Neural progenitor cell (in vitro differentiated cells): ENCODE results near the gene ITGA1. TPM values are rescaled to one million over a fixed set of nuclear protein-coding genes. Genes with fewer than 3 reads are reported as not detected.

Experiments used
- DNase-seq: peaks from one replicate; pipeline ENCODE4 v3.0.0-alpha.2; 2016; ENCODE audit warnings: low spot score
- H2AFZ ChIP-seq: fragments of 200-600 bp; sonication (generic); replicated peaks from 2 replicates; pipeline ENCODE4 v1.6.1; 2016; ENCODE audit warnings: antibody characterized with exemption
- H3F3A ChIP-seq: fragments of 200-600 bp; sonication (generic); 2 replicates; pipeline ENCODE4 v1.6.1; 2016; ENCODE audit warnings: antibody characterized with exemption, low read depth
- H3K27ac ChIP-seq: fragments of 200-600 bp; sonication (generic); 2 replicates; pipeline ENCODE4 v1.5.1; 2016; ENCODE audit warnings: mild to moderate bottlenecking
- H3K27me3 ChIP-seq: fragments of 200-600 bp; sonication (generic); 2 replicates; pipeline ENCODE4 v1.6.1; 2016; ENCODE audit warnings: mild to moderate bottlenecking, moderate library complexity
- H3K36me3 ChIP-seq: fragments of 200-600 bp; sonication (generic); 2 replicates; pipeline ENCODE4 v1.5.1; 2016
- H3K4me1 ChIP-seq: fragments of 200-600 bp; sonication (generic); 2 replicates; pipeline ENCODE4 v1.6.1; 2016; ENCODE audit warnings: mixed run types
- H3K4me2 ChIP-seq: fragments of 200-600 bp; sonication (generic); 2 replicates; pipeline ENCODE4 v1.6.1; 2016
- H3K4me3 ChIP-seq: fragments of 200-600 bp; sonication (generic); 2 replicates; pipeline ENCODE4 v1.5.1; 2016
- H3K79me2 ChIP-seq: fragments of 200-600 bp; sonication (generic); 2 replicates; pipeline ENCODE4 v1.6.1; 2016; ENCODE audit warnings: low read depth
- H3K9ac ChIP-seq: fragments of 200-600 bp; sonication (generic); 2 replicates; pipeline ENCODE4 v1.6.1; 2016
- H3K9me3 ChIP-seq: fragments of 200-600 bp; sonication (generic); 2 replicates; pipeline ENCODE4 v1.5.1; 2016; ENCODE audit warnings: low read depth
- H4K20me1 ChIP-seq: fragments of 200-600 bp; sonication (generic); 2 replicates; pipeline ENCODE4 v1.6.1; 2016; ENCODE audit warnings: low read depth
- H3K27ac Mint-ChIP-seq: 3 replicates; pipeline ENCODE4 v1.8.0; 2021; ENCODE audit warnings: mixed read lengths
- H3K27me3 Mint-ChIP-seq: 2 replicates; pipeline ENCODE4 v1.8.0; 2022; ENCODE audit warnings: low read depth, mild to moderate bottlenecking, inconsistent platforms, moderate library complexity, mixed read lengths; ENCODE audit not compliant: insufficient read depth
- H3K36me3 Mint-ChIP-seq: 3 replicates; pipeline ENCODE4 v1.8.0; 2021; ENCODE audit warnings: mixed read lengths
- H3K4me1 Mint-ChIP-seq: 3 replicates; pipeline ENCODE4 v1.8.0; 2021; ENCODE audit warnings: mixed read lengths
- H3K4me3 Mint-ChIP-seq: 3 replicates; pipeline ENCODE4 v1.8.0; 2021; ENCODE audit warnings: mild to moderate bottlenecking, moderate library complexity, mixed read lengths
- H3K9me3 Mint-ChIP-seq: 3 replicates; pipeline ENCODE4 v1.8.0; 2020; ENCODE audit warnings: mixed read lengths
- EZH2 ChIP-seq: fragments of 200-600 bp; sonication (generic); IDR thresholded peaks from 2 replicates; pipeline ENCODE4 v1.6.1; 2017; ENCODE audit warnings: antibody characterized with exemption, mild to moderate bottlenecking, moderate library complexity
- EZH2phosphoT487 ChIP-seq: fragments of 200-600 bp; sonication (generic); IDR thresholded peaks from 2 replicates; pipeline ENCODE4 v1.6.1; 2017; ENCODE audit warnings: antibody characterized with exemption
- total RNA-seq: library from RNA; depleted of rRNA; stranded (reverse); fragments of >200 nt; gene quantifications from 2 replicates; pipeline ENCODE4 v1.2.3, GENCODE V29; 2015; ENCODE audit warnings: low replicate concordance
- TF ChIP-seq, protein P1 (sequence below): fragments of 200-600 bp; sonication (generic); IDR thresholded peaks from 2 replicates; pipeline ENCODE4 v1.5.1; 2017; ENCODE audit warnings: antibody characterized with exemption, mild to moderate bottlenecking

The ITGA1 gene
- total RNA-seq, 1 donor from 2014 or later = 2.2 TPM

DNA sequence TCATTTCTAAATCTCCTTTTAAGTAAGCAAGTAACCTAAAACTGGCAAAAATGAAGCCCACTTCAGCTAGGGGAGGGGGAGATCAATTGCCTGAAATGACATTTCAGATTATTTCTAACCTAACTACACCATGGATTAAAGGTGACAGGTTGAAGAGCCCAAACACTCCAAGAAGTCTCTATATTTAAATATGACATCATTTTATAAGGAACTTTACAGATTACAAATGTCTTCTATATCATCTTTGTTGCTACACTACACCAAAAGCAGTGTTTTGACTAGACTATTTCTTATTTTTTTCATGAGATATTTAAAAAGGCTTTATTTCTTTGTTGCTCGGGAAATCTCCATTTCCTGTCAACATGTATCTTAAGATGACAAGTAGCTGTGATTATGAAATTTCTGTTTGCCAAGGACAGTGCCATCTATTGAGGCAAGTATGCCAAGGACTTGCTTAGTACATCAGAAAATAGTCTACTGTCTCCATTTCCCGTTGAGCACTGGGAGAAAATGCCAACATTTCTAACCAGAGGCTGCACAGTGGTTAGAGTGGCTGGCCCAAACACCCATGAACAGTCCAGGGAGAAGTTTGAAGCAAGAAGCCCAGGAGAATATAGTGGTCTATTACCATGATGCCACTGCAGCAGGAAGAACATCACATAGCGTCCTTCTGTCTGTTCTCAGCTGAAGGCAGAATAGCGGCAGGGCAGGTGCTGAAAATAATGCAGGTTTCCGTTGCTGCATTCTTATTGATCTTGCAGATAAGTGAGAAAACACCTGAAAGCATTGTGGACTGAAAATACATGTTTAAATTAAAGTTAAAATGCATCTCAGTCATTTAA is 108.1 kb downstream of the ITGA1 start:
- TF ChIP-seq EZH2phosphoT487 (no peak), EZH2 (no peak)
- TF ChIP-seq, protein P1, sequence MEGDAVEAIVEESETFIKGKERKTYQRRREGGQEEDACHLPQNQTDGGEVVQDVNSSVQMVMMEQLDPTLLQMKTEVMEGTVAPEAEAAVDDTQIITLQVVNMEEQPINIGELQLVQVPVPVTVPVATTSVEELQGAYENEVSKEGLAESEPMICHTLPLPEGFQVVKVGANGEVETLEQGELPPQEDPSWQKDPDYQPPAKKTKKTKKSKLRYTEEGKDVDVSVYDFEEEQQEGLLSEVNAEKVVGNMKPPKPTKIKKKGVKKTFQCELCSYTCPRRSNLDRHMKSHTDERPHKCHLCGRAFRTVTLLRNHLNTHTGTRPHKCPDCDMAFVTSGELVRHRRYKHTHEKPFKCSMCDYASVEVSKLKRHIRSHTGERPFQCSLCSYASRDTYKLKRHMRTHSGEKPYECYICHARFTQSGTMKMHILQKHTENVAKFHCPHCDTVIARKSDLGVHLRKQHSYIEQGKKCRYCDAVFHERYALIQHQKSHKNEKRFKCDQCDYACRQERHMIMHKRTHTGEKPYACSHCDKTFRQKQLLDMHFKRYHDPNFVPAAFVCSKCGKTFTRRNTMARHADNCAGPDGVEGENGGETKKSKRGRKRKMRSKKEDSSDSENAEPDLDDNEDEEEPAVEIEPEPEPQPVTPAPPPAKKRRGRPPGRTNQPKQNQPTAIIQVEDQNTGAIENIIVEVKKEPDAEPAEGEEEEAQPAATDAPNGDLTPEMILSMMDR = no peak
- H3K4me1 ChIP-seq = peaks cover 7% of the 10 kb centered on the region
- Mint-ChIP-seq H3K36me3 (no peaks in the 10 kb centered on the region), H3K4me1 (no peaks in the 10 kb centered on the region), H3K9me3 (no peaks in the 10 kb centered on the region), H3K4me3 (no peak overlapping the region), H3K27ac (no peak overlapping the region), H3K27me3 (no peaks in the 10 kb centered on the region)
- H4K20me1 ChIP-seq = no peaks in the 10 kb centered on the region
- H3K9ac ChIP-seq = no peak overlapping the region
- no peaks in the 10 kb centered on the region for H3K79me2 ChIP-seq
- no peaks in the 10 kb centered on the region for H3K9me3 ChIP-seq
- no peaks in the 10 kb centered on the region for H3K36me3 ChIP-seq
- no peak for DNase-seq
- H3K27me3 ChIP-seq = no peaks in the 10 kb centered on the region
- no peak overlapping the region for H3K4me3 ChIP-seq
- H3K4me2 ChIP-seq = no peak overlapping the region
- H2AFZ ChIP-seq = no peak overlapping the region
- H3K27ac ChIP-seq = no peak overlapping the region
- H3F3A ChIP-seq = no peaks in the 10 kb centered on the region

DNA sequence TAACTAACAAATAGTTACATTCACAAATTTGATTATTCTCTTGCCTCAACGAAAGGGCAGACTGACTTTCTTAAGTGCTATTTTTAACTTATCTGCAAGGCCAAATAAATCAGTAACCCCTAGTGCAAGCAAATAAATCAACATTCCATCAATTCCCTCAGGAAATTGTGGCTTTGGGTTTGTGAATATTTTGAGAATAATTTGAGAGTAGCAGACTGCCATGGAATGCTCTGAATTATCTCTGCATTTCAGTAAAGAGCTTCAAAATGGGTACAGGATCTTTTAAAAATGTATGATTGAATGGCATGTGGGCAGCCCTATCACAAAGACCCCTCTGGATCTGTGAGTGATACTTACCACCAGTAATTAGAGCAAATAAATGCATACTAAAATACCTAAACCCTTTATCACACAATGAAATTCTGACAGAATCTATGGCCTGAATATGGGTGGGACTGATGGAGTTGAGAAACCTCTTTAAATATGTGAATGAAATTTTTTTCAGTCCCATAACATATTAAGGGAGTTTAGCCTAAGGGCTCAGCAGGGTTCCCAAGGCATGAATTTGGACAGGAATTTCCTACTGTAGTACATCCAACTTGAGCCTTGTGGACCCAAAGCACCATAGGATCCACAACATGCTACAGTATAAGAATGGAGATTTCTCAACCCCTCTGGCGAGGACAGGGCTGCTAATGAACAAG is 109.0 kb downstream of the ITGA1 start:
- peaks cover 7% of the 10 kb centered on the region for H3K4me1 ChIP-seq
- H3F3A ChIP-seq = no peaks in the 10 kb centered on the region
- no peaks in the 10 kb centered on the region for H3K9me3 ChIP-seq
- TF ChIP-seq, protein P1 = no peak
- no peak for TF ChIP-seq EZH2
- no peak for TF ChIP-seq EZH2phosphoT487
- no peaks in the 10 kb centered on the region for H3K9me3 Mint-ChIP-seq
- H2AFZ ChIP-seq = no peak overlapping the region
- no peaks in the 10 kb centered on the region for H4K20me1 ChIP-seq
- no peak overlapping the region for H3K4me2 ChIP-seq
- no peak overlapping the region for H3K27ac Mint-ChIP-seq
- no peak overlapping the region for H3K27ac ChIP-seq
- no peak overlapping the region for H3K4me3 Mint-ChIP-seq
- peaks cover 3% of the 10 kb centered on the region for H3K36me3 Mint-ChIP-seq
- no peaks in the 10 kb centered on the region for H3K27me3 Mint-ChIP-seq
- no peaks in the 10 kb centered on the region for H3K4me1 Mint-ChIP-seq
- no peak overlapping the region for H3K4me3 ChIP-seq
- no peaks in the 10 kb centered on the region for H3K79me2 ChIP-seq
- H3K9ac ChIP-seq = no peak overlapping the region
- no peak for DNase-seq
- no peaks in the 10 kb centered on the region for H3K27me3 ChIP-seq
- H3K36me3 ChIP-seq = no peaks in the 10 kb centered on the region

DNA sequence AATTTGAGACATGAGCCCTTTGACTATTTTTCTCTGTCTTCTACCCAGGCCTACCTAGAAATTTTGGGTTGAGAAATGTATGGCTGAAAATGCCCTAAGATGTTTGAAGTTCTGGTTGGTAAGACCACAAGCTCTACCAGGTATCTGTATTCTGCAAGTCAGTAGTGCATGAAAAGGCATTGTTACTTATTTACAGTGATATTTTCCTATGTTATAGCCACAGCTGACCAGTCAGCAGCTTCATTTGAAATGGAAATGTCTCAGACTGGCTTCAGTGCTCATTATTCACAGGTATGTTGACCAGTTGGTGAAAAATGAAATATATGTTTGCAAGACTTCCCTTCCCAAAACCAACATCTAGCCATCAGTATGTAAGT is 109.5 kb downstream of the ITGA1 start:
- Histone ChIP-seq H4K20me1 (no peaks in the 10 kb centered on the region), H3K9me3 (no peaks in the 10 kb centered on the region), H3K4me1 (peaks cover 7% of the 10 kb centered on the region), H2AFZ (no peak overlapping the region), H3K27me3 (no peaks in the 10 kb centered on the region), H3K27ac (no peak overlapping the region), H3F3A (no peaks in the 10 kb centered on the region), H3K79me2 (no peaks in the 10 kb centered on the region), H3K9ac (no peak overlapping the region), H3K4me2 (no peak overlapping the region), H3K36me3 (no peaks in the 10 kb centered on the region), H3K4me3 (no peak overlapping the region)
- H3K4me3 Mint-ChIP-seq = no peak overlapping the region
- no peaks in the 10 kb centered on the region for H3K27me3 Mint-ChIP-seq
- H3K27ac Mint-ChIP-seq = no peak overlapping the region
- no peaks in the 10 kb centered on the region for H3K4me1 Mint-ChIP-seq
- H3K36me3 Mint-ChIP-seq = peaks cover 3% of the 10 kb centered on the region
- no peaks in the 10 kb centered on the region for H3K9me3 Mint-ChIP-seq
- no peak for DNase-seq
- TF ChIP-seq, protein P1 = no peak
- TF ChIP-seq EZH2phosphoT487 = no peak
- no peak for TF ChIP-seq EZH2
